HTR-8/SVneo (cell line): ENCODE data around the gene ASPRV1.

Experiments used
- DNase-seq: peaks from one replicate; pipeline ENCODE4 v3.0.0; 2011; ENCODE audit warnings: low spot score, mixed read lengths; ENCODE audit not compliant: insufficient read length
- FAIRE-seq: peaks from 2 replicates; lab custom pipeline; 2011; peaks lifted over from hg19 to GRCh38; lab: Jason Lieb, UNC

The ASPRV1 gene

DNA sequence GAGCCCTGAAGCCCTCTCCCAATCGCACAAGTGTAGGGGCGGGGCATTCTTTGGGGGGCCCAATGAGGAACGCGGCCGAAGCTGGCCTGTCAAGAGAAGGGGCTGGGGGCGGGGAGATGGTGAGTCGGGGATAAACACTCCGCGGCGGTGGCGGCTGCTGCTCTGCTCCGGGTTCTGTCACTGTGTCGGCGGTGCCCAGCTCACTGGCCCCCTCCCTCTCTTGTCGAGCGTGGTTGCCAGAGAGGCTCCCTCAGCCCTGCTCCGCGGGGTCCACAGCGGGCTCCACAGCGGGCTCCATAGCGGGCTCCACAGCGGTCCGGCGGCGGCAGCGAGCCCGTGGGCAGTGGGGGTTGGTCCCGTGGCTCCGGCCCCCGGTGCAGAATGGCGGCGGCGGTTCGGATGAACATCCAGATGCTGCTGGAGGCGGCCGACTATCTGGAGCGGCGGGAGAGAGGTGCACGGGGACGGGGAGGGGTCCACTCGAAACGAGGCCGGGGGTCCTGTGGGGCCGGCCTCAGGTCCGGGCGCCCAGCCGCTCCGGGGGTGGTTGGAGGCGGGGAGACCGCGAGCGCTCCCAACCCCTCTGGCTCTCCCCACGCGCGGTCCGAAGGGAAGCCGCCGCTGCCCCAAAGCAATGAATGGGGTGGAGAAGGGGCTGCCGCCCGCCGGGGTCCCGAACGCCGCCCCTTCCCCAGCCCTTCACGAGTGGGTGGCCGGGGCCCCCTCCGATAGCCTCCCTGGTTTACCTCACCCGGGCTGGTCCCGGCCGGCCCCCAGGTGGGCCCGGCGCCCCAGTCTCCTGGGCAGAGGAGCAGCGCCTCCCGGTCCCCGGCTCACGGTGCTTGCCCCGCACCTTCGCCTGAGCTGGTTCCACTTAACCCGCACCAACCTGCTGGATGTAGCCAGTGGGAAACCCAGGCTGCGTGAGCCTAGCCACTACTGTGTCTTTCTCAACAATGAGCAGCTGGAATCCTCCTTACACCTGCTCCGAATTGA is 46.2 kb downstream of the ASPRV1 start, which contains the start of gene MXD1:
Gene MXD1 (plus strand): TSS at position 160 of the 996 bp plus-strand sequence. CDS start 222 bp downstream, at position 382.
- DNase-seq (no peak), FAIRE-seq (no peak)

DNA sequence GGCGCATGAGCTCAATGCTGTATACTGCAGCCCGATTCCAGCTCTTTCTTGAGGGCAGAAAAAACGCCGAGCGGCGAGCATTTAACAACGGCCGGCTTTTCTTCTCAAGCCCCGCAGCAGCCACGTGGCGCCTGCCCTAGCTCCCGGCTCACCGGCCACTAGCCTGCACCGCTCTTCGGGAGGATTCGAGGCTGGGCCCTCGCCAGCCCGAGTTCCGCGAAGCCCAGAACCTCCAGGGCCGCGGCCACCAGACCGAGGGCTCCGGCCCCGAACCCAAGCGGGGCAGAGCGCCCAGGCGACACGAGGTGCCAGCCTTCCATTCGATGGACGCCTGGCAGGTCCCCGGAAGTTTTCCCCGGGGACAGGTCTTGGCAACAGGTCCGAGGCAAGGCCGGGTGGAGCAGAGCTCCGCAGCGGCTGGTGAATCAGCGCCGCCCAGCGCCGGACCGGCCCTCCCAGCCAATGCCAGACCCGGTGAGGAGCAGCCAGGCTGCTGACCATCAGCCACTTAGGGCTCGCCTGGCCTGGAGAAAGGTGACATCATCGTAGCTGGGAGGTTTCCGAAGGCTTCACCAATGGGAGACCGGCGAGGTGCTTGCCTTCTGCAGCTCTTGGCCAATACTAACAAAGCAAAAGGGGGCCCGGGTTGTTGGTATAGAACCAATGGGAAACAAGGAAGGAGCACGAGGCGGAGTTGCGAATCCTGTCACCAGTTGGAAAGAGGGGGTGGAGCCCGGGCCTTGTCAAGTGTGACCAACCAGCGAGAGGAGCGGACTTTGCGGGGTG is 47.1 kb downstream of the ASPRV1 start:
- DNase-seq: peak; percentile 99

DNA sequence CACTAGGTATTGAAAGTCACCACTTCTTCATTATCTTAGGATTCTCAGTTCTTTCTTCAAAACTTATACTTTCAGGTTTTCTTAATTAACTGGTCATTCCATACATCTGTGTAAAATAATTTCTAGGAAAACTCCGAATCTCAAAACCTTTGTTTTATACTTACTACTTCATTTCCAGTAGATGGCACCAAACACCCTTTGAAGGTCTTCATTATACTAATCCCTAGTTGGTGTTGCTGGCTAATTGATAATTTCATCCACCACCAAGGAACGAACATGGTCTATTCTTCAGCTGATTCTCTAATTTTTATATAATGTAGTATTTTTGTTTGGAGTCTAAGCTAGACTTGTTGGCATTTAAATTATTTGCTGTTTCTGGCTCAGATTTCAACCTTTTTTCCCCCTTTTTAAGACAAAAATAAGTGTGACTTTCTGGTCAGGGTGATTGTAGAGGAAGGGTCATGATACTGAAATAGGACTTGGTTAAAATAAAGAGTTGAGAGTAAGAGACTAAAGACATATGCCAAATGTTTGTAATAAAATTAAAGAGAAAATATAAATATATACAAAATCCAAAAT is 49.4 kb downstream of the ASPRV1 start:
- FAIRE-seq (no peak), DNase-seq (peak; percentile 45)

More for the DNA sequence above, 47.1 kb downstream of the ASPRV1 start:
- peak; percentile 95 for FAIRE-seq
